ENCODE results near the gene SPATS2L.

The SPATS2L gene

DNA sequence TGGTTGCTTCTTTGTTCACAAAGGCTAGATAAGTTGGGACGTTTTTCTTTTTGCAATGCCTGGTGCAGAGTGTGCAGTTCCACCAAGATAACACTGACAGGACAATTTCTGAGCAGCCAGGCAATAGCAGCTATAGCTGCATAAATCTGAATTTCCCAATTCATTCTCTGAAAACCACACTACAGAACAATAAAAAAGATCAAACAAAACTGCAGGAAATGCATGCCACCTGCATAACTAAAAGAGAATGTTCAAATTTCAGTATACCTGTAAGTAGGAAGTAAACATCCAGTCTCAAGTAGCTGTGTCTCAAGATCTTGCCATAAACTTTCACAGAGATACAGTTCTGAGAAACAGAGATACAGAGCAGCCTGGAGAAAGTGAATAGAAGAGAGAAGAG lies 208.7 kb downstream of the SPATS2L start:
- no peak for DNase-seq

DNA sequence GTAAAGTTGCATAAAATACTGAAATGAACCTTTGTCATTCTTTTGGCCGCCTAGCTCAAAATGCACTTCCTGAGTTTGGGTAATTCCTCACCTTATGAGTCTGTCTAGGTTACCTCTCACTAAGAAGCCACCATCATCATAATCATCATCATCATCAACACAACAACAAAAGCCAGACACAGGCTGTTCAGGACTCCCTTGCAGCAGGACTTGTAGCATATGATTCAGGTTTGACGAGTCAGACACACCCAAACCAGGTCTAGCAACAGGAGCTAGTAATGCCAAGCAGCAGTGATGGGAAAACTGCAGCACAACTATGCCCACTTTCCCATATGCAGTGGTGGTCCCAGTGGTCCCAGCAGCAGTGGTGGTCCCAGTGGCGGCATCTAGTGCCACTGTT lies 216.7 kb downstream of the SPATS2L start:
- DNase-seq = no peak

DNA sequence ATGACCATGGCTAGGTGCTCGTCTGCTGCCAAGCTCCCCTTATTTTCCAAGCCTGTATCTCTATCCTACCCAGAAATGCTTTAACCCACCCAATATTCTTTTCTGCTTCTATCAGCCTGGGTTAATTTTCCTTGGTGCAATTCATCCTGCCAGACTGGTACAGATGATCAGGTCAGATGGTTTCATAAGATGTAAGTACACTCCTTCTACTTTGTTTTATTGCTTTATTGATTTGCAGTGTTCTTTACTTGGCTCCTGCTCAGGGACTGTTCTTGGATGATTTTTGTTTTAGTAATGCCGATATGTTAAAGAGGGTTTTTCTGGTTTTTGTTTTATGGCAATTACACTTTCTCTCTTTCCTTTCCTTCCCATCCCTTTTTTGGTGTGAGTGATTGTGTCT lies 217.1 kb downstream of the SPATS2L start:
- DNase-seq = no peak

DNA sequence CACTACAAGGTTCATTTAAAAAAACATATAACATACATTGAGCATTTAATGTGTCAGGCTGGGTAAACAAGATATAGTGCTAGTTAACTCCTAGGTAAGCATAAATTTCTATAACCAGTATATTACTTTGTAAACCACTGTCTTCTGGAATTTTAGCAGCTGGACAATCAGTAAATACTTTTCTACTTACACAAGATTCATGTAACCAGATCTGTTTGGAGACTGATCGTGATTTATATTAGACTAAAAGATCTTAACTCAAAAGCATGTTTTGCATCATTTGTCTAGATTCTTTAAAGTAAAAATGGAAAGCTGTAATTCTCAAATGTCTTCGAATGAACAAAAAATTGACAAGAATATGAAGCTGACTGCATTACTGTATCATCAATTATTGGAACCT lies 218.6 kb downstream of the SPATS2L start:
- DNase-seq = no peak

DNA sequence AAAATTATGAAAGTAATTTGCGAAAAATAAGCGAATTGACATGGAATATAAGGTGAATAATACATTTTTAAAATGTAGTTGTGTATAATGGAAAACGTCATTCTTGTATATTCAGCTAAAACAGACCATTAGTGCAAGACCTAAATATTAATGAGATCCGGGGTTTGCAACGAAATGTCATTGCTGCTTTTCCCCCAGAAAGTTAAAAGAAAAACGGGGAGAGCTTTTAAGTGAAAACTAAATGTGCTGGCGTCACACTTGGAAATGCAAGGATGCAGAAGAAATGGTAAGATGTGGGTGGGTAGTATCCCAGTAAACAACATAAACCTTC lies 219.0 kb downstream of the SPATS2L start:
- DNase-seq = no peak

DNA sequence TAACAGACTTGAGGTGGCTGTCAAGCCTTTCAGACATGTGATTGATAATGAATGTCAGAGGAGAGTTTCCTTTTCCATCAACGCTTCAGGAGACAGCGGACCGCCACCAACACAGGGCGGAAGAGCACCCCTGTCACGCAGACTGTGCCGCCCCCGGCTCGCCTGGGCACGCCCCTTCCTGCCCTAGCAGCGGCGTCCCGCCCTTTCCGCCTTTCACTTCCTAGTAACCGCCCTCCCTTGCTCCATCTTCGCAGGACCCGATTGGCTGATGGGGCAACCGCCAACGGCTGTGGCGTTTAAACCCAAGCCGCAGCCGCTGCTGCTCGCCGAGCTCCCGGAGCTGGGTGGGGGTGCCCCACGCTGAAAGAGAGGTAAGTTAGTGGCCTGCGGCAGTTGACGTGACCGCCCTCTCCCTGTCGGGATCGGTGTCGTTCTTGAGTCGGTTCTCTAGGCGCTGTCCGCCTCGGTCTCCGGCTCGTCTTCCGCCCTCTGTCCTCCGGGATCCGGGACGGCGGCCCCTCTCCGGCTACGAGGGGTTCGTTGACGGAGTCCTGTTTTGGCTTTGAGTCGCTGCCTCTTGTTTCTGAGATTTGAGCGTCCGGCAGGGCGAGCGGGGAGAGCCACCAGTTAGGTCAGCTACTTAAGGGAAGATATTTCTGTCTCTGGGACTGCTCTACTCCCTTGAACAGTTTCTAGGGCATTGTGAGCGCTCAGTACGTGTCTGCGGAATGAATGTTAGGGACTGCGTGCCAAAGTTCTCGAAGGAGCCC lies 219.6 kb downstream of the SPATS2L start, which contains the start of gene SGO2:
Gene SGO2 (plus strand): TSS at position 326 of the 770 bp plus-strand sequence. CDS start 6,769 bp downstream, outside the sequence.
- peak; percentile 95 to 98 (median 97) for DNase-seq

DNA sequence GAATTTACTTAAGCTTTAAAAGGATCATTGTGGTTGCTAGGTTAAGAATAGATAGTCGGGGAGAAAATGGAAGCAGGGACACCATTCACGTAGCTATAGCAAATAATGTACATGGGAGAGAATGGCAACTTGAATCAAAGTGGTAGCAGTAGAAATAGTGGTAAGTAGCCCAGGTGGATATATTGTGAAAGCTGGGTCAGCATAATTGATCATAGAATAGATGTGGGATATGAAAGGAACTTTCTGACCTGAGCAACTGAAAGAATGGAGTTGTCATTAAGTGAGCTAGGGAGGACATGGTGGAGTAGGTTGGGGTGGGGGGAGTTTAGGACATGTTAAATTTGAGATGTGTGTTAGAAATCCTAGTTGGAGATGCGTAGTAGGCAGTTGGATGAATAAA lies 221.7 kb downstream of the SPATS2L start:
- DNase-seq = no peak
